Mesodermal cell (in vitro differentiated cells): ENCODE results near the gene MRTFA.

Experiments used
- H3K27ac ChIP-seq: 2 replicates; pipeline ENCODE4 v1.7.0; 2013; ENCODE audit warnings: mild to moderate bottlenecking, low read depth, low read length, moderate library complexity; ENCODE audit not compliant: severe bottlenecking
- H3K36me3 ChIP-seq: 2 replicates; pipeline ENCODE4 v1.7.1; 2013; ENCODE audit warnings: mild to moderate bottlenecking, low read length, moderate library complexity; ENCODE audit not compliant: control insufficient read depth, insufficient read depth
- H3K4me1 ChIP-seq: one replicate; pipeline ENCODE4 v1.7.1; 2013; ENCODE audit warnings: mild to moderate bottlenecking, low read length; ENCODE audit not compliant: insufficient read depth, control insufficient read depth, poor library complexity, severe bottlenecking
- H3K4me3 ChIP-seq: 2 replicates; pipeline ENCODE4 v1.7.0; 2013; ENCODE audit warnings: low read length, control low read depth, mild to moderate bottlenecking; ENCODE audit not compliant: insufficient read depth, poor library complexity, severe bottlenecking; ENCODE audit errors: extremely low read depth
- H3K9me3 ChIP-seq: 2 replicates; pipeline ENCODE4 v1.7.1; 2013; ENCODE audit warnings: mild to moderate bottlenecking, low read length, moderate library complexity; ENCODE audit not compliant: control insufficient read depth
- WGBS, 2 experiments: methylation state at CpG; one replicate each; pipeline ENCODE4 v1.1.5; 2013; ENCODE audit warnings: missing lambda C conversion rate in 2 of 2; ENCODE audit not compliant: insufficient coverage in 2 of 2; 5-methylcytosine and 5-hydroxymethylcytosine counted together

Gene MRTFA

GRCh38 chr22:40418366-40419201 is 217.9 kb downstream of the MRTFA start:
- Histone ChIP-seq H3K36me3 (peaks cover 89% of the 10 kb centered on the region), H3K4me3 (no peak overlapping the region), H3K4me1 (no peaks in the 10 kb centered on the region), H3K27ac (no peak overlapping the region), H3K9me3 (no peaks in the 10 kb centered on the region)
- 87 to 90% methylated on average over 37 to 39 of the region's 42 CpGs for WGBS, 2 experiments

DNA sequence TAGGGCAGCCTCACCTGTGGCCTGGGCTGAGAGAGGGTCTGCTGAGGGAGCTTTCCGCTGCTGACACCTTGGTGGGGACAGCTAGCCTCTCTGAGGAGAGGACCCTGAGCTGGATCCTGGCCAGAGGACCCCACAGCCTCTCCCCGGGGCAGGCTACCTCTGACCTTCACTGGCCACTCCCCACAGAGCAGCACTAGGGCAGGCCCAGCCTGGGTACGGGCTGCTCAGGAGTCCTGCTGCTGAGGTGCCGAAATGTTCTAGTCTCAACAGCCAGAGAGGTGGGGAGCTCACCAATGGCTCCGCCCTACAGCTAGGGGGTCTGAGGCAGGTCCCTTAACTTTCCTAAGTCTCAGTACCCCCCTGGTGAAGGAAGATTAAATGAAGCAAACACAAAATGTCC is 218.6 kb downstream of the MRTFA start:
- no peak overlapping the region for H3K4me3 ChIP-seq
- no peaks in the 10 kb centered on the region for H3K9me3 ChIP-seq
- H3K36me3 ChIP-seq: peaks cover 89% of the 10 kb centered on the region
- H3K27ac ChIP-seq: no peak overlapping the region
- WGBS, 2 experiments: 92 to 93% methylated on average over 2 to 4 of the region's 5 CpGs
- no peaks in the 10 kb centered on the region for H3K4me1 ChIP-seq

GRCh38 chr22:40417041-40417440 is 219.5 kb downstream of the MRTFA start:
- 95 to 96% methylated on average over 3 to 8 of the region's 8 CpGs for WGBS, 2 experiments
- H3K4me1 ChIP-seq: no peaks in the 10 kb centered on the region
- peaks cover 88% of the 10 kb centered on the region for H3K36me3 ChIP-seq
- H3K4me3 ChIP-seq: no peak overlapping the region
- no peaks in the 10 kb centered on the region for H3K9me3 ChIP-seq
- H3K27ac ChIP-seq: no peak overlapping the region

DNA sequence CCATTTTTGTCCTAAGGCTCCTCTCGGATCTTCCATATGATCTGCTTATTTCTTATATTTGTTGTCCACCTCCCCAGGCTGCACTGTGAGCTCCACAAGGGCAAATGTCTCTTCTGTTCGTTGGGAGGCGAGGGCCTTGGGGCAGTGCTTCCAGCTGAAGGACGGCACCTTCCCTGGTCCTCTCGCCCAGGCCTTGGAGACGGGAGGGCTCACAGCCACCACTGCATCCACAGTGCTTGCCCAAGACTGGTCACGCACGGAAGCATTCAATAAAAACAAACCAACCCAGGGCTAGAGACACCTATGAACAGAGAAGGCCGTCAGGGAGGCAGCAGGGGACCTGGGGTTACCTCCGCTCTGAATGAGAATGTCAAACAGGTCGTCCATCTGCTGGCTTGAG is 219.9 kb downstream of the MRTFA start:
- 89 to 99% methylated on average over 8 to 10 of the region's 11 CpGs for WGBS, 2 experiments
- H3K36me3 ChIP-seq: peaks cover 88% of the 10 kb centered on the region

GRCh38 chr22:40416267-40416570 is 220.3 kb downstream of the MRTFA start:
- WGBS, 2 experiments: 91 to 95% methylated on average over 8 to 10 of the region's 10 CpGs
- no peak overlapping the region for H3K4me3 ChIP-seq
- peaks cover 88% of the 10 kb centered on the region for H3K36me3 ChIP-seq
- H3K27ac ChIP-seq: no peak overlapping the region
- no peaks in the 10 kb centered on the region for H3K4me1 ChIP-seq
- H3K9me3 ChIP-seq: no peaks in the 10 kb centered on the region

More for the DNA sequence above, 219.9 kb downstream of the MRTFA start:
- Histone ChIP-seq H3K4me1 (no peaks in the 10 kb centered on the region), H3K9me3 (no peaks in the 10 kb centered on the region), H3K4me3 (no peak overlapping the region), H3K27ac (no peak overlapping the region)

DNA sequence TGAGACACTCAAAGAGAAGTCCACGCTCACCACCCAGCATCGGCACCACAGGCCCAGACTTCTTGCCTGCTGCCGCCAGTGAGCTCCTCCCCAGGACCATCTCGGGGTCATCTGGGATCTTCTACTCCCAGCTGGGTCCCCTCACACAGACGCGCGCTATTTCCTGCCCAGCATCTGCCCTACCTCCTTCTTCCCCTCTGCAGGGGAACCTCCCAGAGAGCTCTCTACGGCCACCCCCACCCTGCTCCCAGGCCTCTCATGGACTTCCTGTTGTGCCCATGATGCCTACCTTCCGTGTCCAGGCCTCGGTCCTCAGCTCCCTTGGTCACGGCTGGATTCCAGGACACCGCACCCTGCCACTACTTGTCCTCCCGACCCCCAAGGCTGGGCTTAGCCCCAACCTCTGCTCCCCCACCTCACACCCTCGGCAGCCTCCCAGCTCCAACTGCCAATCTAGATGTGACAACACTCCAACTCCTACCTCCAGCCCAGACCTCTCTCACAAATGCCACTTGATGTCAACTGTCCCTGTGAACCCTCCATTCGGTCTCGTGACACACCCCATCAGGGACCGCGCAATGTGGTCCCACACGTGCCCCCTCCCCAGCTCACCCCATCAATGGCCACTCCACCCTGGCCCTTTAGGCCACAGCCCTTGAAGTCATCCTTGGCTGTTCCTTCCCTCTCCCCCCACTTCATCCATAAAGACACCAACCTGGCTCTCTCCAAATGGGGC is 220.8 kb downstream of the MRTFA start:
- Histone ChIP-seq H3K27ac (no peak overlapping the region), H3K4me3 (no peak overlapping the region), H3K4me1 (peaks cover under 1% of the 10 kb centered on the region), H3K36me3 (peaks cover 88% of the 10 kb centered on the region), H3K9me3 (no peaks in the 10 kb centered on the region)
- 95 to 96% methylated on average over 16 to 19 of the region's 19 CpGs for WGBS, 2 experiments

DNA sequence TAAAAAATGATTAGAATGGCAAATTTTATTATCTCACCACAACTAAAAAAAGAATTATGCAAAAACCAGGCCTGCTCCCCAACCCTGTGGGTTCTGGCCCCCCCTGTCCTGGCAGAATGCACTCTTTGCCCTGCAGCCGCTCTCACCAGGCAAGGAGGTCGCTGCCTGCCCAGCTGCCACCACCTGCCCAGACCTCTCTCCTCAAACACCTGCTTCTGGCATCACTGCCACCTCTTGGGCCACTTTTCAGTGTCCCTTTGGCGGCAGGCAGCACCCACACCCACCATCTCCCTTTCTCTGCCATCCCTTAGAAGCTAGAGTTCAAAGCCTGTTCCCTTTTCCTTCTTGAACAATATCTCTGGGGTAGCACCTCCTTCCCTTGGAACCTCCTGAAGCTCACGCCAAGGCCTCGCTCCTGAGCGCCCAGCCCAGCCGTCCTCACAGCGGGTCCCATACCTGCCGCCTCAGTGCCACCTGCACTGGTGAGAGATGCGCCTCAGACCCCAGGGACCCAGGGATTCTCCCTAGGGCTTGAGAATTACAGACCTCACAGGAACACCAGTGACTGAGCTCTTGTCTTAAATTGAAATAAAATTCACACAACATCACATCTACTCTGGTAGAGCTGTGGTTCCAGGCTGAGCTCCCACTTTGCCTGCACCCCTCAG is 221.5 kb downstream of the MRTFA start:
- H3K36me3 ChIP-seq: peaks cover 87% of the 10 kb centered on the region
- no peak overlapping the region for H3K27ac ChIP-seq
- H3K4me3 ChIP-seq: no peak overlapping the region
- 87 to 94% methylated on average over 9 to 10 of the region's 10 CpGs for WGBS, 2 experiments
- no peaks in the 10 kb centered on the region for H3K9me3 ChIP-seq
- peaks cover 5% of the 10 kb centered on the region for H3K4me1 ChIP-seq

- Histone ChIP-seq H3K27ac (no peak overlapping the region), H3K9me3 (no peaks in the 10 kb centered on the region), H3K4me3 (no peak overlapping the region), H3K4me1 (peaks cover 5% of the 10 kb centered on the region), H3K36me3 (peaks cover 87% of the 10 kb centered on the region)
- 95 to 100% methylated on average over 2 of the region's 3 CpGs for WGBS, 2 experiments
Observed at GRCh38 chr22:40414311-40414710, 222.2 kb downstream of the MRTFA start.

- Histone ChIP-seq H3K36me3 (peaks cover 87% of the 10 kb centered on the region), H3K4me3 (no peak overlapping the region), H3K27ac (no peak overlapping the region), H3K9me3 (no peaks in the 10 kb centered on the region), H3K4me1 (peaks cover 5% of the 10 kb centered on the region)
- WGBS, 2 experiments: 93 to 95% methylated on average over 13 of the region's 13 CpGs
Observed at GRCh38 chr22:40413873-40414272, 222.6 kb downstream of the MRTFA start.

DNA sequence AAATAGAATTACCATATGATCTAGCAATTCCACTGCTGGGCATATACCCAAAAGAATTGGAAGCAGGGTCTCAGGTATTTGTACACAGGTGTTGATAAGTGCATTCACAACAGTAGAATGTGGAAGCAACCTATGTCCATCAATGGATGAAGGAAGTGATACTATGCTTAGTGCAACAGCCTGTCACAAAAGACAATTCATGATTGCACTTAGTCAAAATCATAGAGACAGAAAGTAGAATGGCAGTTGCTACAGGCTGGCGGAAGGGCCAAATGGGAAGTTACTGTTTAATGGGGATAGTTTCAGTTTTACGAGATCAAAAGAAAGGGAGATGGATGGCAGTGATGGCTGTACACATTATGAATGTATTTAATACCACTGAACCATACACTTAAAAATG is 224.1 kb downstream of the MRTFA start:
- Histone ChIP-seq H3K36me3 (peaks cover 87% of the 10 kb centered on the region), H3K27ac (no peak overlapping the region), H3K4me3 (no peak overlapping the region), H3K4me1 (peaks cover 5% of the 10 kb centered on the region), H3K9me3 (no peaks in the 10 kb centered on the region)
- 100% methylated on average over 1 of the region's 2 CpGs for WGBS, 2 experiments
